GM19324 (cell line): Measurements from ENCODE around the gene DCTN5.
"Not testable (repeated sequence)": the region's sequence is repeated elsewhere in the genome, so short reads cannot be mapped to it uniquely, and the experiment has no call there.

Experiments used
- ATAC-seq: cut with Tn5 transposase; IDR thresholded peaks from one replicate; pipeline ENCODE4 v1.9.1; 2021; ENCODE audit warnings: mild to moderate bottlenecking, moderate library complexity; ENCODE audit not compliant: unreplicated experiment, low FRiP score

Gene DCTN5

GRCh38 chr16:23640931-23641765 lies at the start of gene DCTN5, which contains the start of gene PALB2:
TSS of gene DCTN5 (plus strand) at chr16:23641466. CDS start at chr16:23641543, 77 bp downstream.
TSS of gene PALB2 (minus strand) at chr16:23641310. CDS start at chr16:23641157, 153 bp downstream.
- ATAC-seq: peak; percentile 97

GRCh38 chr16:23594186-23594585 lies 47.1 kb upstream of the DCTN5 start:
- ATAC-seq: no peak

GRCh38 chr16:23595246-23595950 lies 45.9 kb upstream of the DCTN5 start:
- no peak for ATAC-seq

GRCh38 chr16:23595951-23596720 lies 45.1 kb upstream of the DCTN5 start, which contains the start of gene NDUFAB1:
TSS of gene NDUFAB1 (minus strand) at chr16:23596316. CDS start at chr16:23596290, 26 bp downstream.
- ATAC-seq: peak; percentile 91

GRCh38 chr16:23597003-23597756 lies 44.1 kb upstream of the DCTN5 start:
- no peak for ATAC-seq

GRCh38 chr16:23607726-23608125 lies 33.5 kb upstream of the DCTN5 start:
- no peak for ATAC-seq

- ATAC-seq: no peak
These were observed 33.1 kb upstream of the DCTN5 start for GRCh38 chr16:23608194-23608593.

- ATAC-seq: no peak
These were observed 31.3 kb upstream of the DCTN5 start for GRCh38 chr16:23609929-23610328.

GRCh38 chr16:23610905-23611304 lies 30.4 kb upstream of the DCTN5 start:
- ATAC-seq: not testable (repeated sequence)

- no peak for ATAC-seq
These were observed 29.3 kb upstream of the DCTN5 start for GRCh38 chr16:23611936-23612335.

GRCh38 chr16:23615805-23616204 lies 25.5 kb upstream of the DCTN5 start:
- no peak for ATAC-seq

- no peak for ATAC-seq
These were observed 17.2 kb upstream of the DCTN5 start for GRCh38 chr16:23624092-23624491.

GRCh38 chr16:23629516-23629915 lies 11.8 kb upstream of the DCTN5 start:
- no peak for ATAC-seq

GRCh38 chr16:23631874-23632273 lies 9.4 kb upstream of the DCTN5 start:
- not testable (repeated sequence) for ATAC-seq

GRCh38 chr16:23634461-23635036 lies 6.7 kb upstream of the DCTN5 start:
- no peak for ATAC-seq

GRCh38 chr16:23635958-23636357 lies 5.3 kb upstream of the DCTN5 start:
- no peak for ATAC-seq

GRCh38 chr16:23640615-23640930 lies 693 bp upstream of the DCTN5 start:
- ATAC-seq: no peak

GRCh38 chr16:23642246-23642774 lies 1.0 kb downstream of the DCTN5 start:
- ATAC-seq: no peak

GRCh38 chr16:23650674-23651416 lies 9.6 kb downstream of the DCTN5 start:
- no peak for ATAC-seq
